Suprapubic skin (tissue), 4 donors: ENCODE results near the gene ADAM19.

Experiments
- EP300 ChIP-seq: sonication (generic); formaldehyde crosslinking; IDR thresholded peaks from one replicate; pipeline ENCODE4 v1.6.1; 2017; ENCODE audit warnings: antibody characterized with exemption
- POLR2A ChIP-seq, 2 donors: fragments of 450-650 bp; IDR thresholded peaks; one replicate each; pipeline ENCODE4 v1.6.1; 2017; ENCODE audit warnings: antibody characterized with exemption in 2 of 2, mild to moderate bottlenecking in 2 of 2, moderate library complexity in 2 of 2
- POLR2AphosphoS5 ChIP-seq, 3 donors: sonication (generic); formaldehyde crosslinking; IDR thresholded peaks; one replicate each; pipeline ENCODE4 v1.6.1; 2017; ENCODE audit warnings: antibody characterized with exemption in 3 of 3
- TF ChIP-seq, protein P1 (sequence below), 2 donors: fragments of 200-600 bp in 1 of 2; fragments of 450-650 bp in 1 of 2; sonication (generic) in 1 of 2; IDR thresholded peaks; one replicate each; pipeline ENCODE4 v1.5.1; 2016 to 2019; ENCODE audit warnings: antibody characterized with exemption in 2 of 2, mild to moderate bottlenecking in 1 of 2, moderate library complexity in 1 of 2

DNA sequence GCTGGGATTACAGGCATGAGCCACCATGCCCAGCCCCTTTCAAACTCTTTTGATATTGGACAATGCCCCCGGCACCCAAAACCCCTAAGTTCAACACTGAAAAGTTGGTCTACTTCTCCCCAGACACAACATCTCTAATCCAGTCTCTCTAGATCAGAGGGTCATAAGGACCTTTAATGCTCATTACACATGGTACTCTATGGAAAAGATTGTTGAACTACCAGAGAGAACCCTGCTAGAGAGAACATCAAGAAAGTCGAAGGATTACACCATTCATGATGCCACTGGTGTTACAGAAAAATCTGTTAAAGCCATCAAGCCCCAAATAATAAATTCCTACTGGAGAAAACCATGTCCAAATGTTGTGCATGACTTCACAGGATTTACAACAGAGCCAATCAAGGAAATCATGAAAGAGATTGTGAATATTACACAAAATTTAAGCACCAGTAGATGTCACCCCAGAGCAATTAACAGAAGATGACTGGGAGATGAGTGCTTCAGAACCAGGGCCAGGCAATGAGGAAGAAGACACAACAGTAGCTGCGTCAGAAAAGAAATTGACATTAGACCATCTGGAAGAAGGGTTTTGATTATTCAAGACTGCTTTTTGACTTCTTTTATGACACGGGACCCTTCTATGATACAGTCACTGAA is 143.9 kb downstream of the ADAM19 start:
- no peak for TF ChIP-seq POLR2AphosphoS5 (IDR thresholded peaks at IDR 0.05)
- no peak for TF ChIP-seq POLR2A (IDR thresholded peaks at IDR 0.05)
- TF ChIP-seq, protein P1, sequence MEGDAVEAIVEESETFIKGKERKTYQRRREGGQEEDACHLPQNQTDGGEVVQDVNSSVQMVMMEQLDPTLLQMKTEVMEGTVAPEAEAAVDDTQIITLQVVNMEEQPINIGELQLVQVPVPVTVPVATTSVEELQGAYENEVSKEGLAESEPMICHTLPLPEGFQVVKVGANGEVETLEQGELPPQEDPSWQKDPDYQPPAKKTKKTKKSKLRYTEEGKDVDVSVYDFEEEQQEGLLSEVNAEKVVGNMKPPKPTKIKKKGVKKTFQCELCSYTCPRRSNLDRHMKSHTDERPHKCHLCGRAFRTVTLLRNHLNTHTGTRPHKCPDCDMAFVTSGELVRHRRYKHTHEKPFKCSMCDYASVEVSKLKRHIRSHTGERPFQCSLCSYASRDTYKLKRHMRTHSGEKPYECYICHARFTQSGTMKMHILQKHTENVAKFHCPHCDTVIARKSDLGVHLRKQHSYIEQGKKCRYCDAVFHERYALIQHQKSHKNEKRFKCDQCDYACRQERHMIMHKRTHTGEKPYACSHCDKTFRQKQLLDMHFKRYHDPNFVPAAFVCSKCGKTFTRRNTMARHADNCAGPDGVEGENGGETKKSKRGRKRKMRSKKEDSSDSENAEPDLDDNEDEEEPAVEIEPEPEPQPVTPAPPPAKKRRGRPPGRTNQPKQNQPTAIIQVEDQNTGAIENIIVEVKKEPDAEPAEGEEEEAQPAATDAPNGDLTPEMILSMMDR (IDR thresholded peaks at IDR 0.05), result peak; percentile 36 to 42
- no peak for TF ChIP-seq EP300
